HG03175 (cell line): ENCODE results near the gene TP53I11.

Experiments
- ATAC-seq: cut with Tn5 transposase; IDR thresholded peaks from one replicate; pipeline ENCODE4 v1.9.1; 2021; ENCODE audit warnings: mild to moderate bottlenecking, moderate library complexity; ENCODE audit not compliant: unreplicated experiment

Gene TP53I11, protein sequence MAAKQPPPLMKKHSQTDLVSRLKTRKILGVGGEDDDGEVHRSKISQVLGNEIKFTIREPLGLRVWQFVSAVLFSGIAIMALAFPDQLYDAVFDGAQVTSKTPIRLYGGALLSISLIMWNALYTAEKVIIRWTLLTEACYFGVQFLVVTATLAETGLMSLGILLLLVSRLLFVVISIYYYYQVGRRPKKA

GRCh38 chr11:44950625-44951476 is at the start of gene TP53I11:
TP53I11 (minus strand) TSS chr11:44950883; CDS start chr11:44938335, 12,548 bp downstream.
- ATAC-seq: no peak

DNA sequence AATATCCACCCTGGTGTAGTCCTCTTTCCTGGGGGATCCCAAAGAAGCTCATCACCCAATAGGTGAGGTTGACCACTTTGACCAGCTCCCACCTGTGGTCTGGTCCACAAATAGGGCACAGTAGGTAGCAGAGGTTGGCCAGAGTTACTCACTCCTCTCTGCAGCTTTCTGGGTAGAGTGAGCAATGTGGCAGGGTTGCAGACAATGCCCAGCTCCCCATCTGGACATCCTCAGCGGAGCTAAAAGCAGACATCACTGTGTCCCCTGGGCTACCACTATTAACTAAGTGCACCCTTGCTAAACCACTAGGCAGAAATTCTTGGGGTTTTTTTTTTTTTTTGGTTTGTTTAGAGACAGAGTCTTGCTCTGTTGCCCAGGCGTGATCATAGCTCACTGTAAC is 48.4 kb upstream of the TP53I11 start:
- no peak for ATAC-seq

DNA sequence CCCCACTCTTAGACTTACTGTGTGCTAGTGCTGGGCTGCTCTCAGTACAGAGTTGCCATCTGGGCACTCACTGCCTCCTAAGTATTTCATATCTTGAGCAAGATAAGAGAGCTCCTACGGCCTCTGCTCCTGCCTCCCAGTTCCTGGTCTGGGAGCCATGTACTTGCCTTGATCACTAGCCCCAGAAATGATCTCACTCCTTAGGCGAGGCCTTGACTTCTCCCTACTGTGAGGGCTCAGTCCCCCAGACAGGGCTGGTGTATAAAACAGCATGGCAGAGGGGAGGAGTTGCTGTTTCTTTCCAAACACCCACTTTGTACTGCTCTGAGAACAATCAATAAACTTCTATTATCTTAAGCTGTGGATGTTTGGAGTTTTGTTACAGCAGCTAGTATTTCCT is 47.4 kb upstream of the TP53I11 start:
- no peak for ATAC-seq

DNA sequence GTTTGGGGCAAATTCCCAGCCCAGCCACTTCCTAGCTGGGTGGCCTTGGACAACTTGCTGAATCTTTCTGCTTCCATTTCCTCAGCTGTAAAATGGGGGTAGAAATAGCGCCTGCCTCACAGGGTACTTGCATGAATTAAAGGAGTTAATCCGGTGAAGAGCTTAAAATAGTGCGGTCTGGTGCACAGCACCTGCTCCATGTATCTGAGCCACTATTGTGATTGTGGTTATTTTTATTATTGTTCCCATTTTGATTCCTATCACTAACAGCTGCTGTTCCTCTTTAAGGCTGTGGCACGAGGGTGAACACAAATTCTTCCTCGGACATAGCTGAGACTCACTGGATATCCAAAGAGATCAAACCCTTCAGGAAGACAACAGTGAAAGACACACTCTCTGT is 46.9 kb upstream of the TP53I11 start:
- no peak for ATAC-seq

- ATAC-seq: no peak
These were observed 44.1 kb upstream of the TP53I11 start for GRCh38 chr11:44994753-44995152.

DNA sequence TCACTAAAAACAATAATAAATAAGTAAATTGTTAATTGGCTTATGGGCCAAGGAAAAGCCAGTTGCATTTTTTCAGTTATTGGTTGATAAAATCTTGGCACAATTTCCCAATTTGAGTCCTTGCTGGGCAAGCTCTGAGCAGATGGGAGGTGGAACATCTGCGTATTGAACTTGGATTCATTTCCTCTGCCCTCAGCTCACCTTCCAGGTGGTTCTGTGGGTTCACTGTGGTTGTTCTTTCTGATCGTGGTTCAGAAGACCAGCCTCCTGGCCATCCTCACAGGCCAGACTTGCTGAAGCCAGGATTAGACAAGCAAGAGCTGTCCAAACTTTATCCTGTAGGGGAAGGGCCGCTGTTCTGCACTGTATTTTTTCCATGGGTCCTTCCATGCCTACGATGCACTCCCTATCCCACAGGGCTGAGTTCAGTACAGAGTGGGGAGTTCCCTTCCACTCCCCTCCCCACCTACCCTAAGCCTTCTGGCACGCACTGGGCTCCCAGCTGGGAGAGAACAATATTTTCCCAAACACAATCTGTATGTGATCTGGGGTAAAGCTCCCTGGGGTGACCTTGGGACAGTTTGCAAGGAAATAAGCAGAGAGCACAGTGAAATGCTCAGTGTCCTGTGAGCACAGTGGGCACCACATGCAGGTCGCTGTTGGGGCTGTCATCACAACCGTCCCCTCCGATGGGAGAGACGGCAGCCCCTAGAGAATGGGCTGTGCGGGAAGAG is 43.5 kb upstream of the TP53I11 start:
- ATAC-seq: no peak

GRCh38 chr11:44992774-44993173 is 42.1 kb upstream of the TP53I11 start:
- ATAC-seq: no peak

- ATAC-seq: no peak
These were observed 41.5 kb upstream of the TP53I11 start for GRCh38 chr11:44992181-44992582.

GRCh38 chr11:44990665-44991064 is 40.0 kb upstream of the TP53I11 start:
- no peak for ATAC-seq

GRCh38 chr11:44989831-44990566 is 39.3 kb upstream of the TP53I11 start:
- no peak for ATAC-seq

DNA sequence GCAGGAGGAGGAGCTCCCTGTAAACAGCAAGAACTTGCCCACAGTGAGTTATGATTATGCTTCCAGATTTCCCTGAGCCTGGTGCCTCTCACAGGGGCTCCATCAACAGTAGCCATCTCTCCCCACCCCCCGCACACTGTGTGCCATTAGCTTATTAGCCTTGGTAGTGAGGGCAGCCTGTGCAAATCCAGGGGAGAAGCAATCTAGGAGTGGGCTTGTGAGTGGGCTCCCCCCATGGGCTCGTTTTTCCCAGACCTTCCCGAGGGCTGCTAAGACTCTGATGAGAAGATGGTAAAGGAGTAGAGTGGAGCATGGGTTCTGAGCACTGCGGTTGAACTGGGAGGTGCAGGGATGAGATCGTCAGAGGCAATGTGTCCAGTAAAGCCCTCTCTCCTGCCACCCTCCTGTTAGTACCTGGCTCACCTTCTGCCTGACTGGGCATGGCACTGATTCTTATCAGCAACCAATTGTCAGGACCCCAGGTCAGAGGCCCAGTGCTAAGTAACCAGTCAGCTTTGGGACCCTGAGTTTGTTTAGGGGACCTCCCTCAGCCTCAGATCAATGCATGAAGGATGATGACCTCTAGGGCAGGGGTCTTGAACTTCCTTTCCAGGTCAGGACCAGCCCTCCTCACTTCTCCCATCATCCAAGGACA is 38.4 kb upstream of the TP53I11 start:
- ATAC-seq: no peak

DNA sequence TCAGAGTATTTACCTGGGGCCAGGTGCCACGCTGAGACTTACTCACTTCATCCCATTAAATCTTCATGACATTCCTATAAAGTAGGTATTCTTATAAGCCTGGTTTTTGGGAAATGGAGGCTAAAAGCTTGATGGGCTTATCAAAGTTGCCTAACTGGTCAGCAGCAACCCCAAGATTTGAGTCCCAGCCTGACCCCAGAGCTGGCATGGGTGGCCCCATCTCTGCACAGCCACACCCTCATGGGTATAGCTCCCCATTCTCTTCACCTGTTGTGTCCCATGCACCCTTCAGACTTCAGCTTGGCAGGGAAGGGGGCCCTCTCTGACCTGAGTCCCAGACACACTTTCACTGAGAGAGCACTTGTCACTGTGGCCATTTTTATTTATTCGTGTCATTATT is 37.4 kb upstream of the TP53I11 start:
- no peak for ATAC-seq

GRCh38 chr11:44987506-44987905 is 36.8 kb upstream of the TP53I11 start:
- ATAC-seq: no peak

- ATAC-seq: no peak
These were observed 35.6 kb upstream of the TP53I11 start for GRCh38 chr11:44986315-44986714.

DNA sequence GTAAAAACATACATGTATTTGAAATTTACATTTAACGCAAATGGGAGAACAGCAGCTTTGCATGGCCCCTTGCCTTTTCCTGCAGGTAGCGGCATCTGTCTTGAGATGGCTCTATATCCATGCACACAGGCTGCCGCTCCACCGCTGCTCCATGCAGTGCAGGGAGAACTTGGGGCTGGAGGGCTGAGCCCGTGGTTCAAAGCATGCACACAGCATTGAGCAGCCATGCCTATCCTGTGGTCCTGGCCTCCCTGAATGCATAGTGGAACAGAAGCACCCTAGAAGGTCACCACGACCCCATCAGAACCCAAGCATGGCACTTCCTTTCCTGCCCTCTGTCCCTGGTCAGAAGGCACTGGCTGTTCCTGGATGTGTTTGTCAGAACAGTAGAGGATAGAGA is 35.0 kb upstream of the TP53I11 start:
- ATAC-seq: no peak

DNA sequence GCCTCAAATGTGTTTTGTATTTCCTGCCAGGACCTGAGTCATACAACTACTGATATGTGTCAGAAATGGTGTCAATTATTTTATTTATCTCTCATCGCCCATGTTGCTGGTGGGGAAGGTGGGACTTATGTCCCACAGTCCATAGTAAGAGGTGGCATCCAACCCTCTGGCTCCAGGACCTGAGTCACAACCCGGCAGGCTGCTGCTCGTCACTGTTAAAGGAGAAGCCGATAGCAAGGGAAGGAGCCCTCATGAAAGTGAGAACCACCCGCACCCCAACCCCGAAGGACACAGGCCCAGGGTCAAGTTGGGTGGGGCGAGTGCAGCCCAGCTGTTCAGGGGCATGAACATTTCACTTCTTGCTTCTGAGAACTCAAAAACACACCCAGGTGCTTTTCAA is 33.1 kb upstream of the TP53I11 start:
- no peak for ATAC-seq

- no peak for ATAC-seq
These were observed 31.9 kb upstream of the TP53I11 start for GRCh38 chr11:44982496-44983062.

- no peak for ATAC-seq
These were observed 30.1 kb upstream of the TP53I11 start for GRCh38 chr11:44980533-44981427.
